Thyroid gland (tissue), 4 donors: ENCODE data around the gene CCDC3. TPM values are rescaled to one million over a fixed set of nuclear protein-coding genes. Genes with fewer than 3 reads are reported as not detected.
A peak's percentile ranks its signal among the peaks of the same experiment; 100 is the strongest.

Experiments used
- DNase-seq, 2 donors: peaks; one replicate each; pipeline ENCODE4 v3.0.0-alpha.2; 2019
- H3K27ac ChIP-seq, 3 donors: fragments of 200-600 bp; sonication (generic); 1 replicate in 2 of 3; 2 replicates in 1 of 3; pipeline ENCODE4 v1.5.1; 2016 to 2019; ENCODE audit warnings: mild to moderate bottlenecking in 1 of 3, moderate library complexity in 1 of 3
- H3K27me3 ChIP-seq: fragments of 200-600 bp; sonication (generic); one replicate; pipeline ENCODE4 v1.5.1; 2019
- H3K36me3 ChIP-seq, 2 donors: fragments of 200-600 bp; sonication (generic); one replicate each; pipeline ENCODE4 v1.5.1; 2016 to 2019
- H3K4me1 ChIP-seq, 2 donors: fragments of 200-600 bp; sonication (generic); one replicate each; pipeline ENCODE4 v1.5.1; 2017 to 2019
- H3K4me3 ChIP-seq, 3 donors: fragments of 200-600 bp; sonication (generic); replicated peaks in 1 of 3; 1 replicate in 2 of 3; 2 replicates in 1 of 3; pipeline ENCODE4 v1.5.1; 2016; ENCODE audit warnings: mild to moderate bottlenecking in 1 of 3
- H3K9me3 ChIP-seq: fragments of 200-600 bp; sonication (generic); one replicate; pipeline ENCODE4 v1.5.1; 2017
- POLR2A ChIP-seq, 2 donors: fragments of 450-650 bp; IDR thresholded peaks; one replicate each; pipeline ENCODE4 v1.6.1; 2017; ENCODE audit warnings: antibody characterized with exemption in 2 of 2, mild to moderate bottlenecking in 2 of 2, moderate library complexity in 1 of 2
- WGBS, 2 donors: methylation state at CpG; one replicate each; pipeline ENCODE4 v1.1.5; 2017; 5-methylcytosine and 5-hydroxymethylcytosine counted together
- intact Hi-C: fragments of 100-400 bp; cut with DNase I; formaldehyde crosslinking; loops from one replicate; pipeline ENCODE4 v1.15.1; 2023
- total RNA-seq, 4 donors: library from RNA; depleted of rRNA; stranded (reverse); fragments of >200 nt; gene quantifications; one replicate each; pipeline ENCODE4 v1.2.3, GENCODE V29; 2016
- TF ChIP-seq, protein P1 (sequence below), 6 experiments: fragments of 200-600 bp in 3 of 6; fragments of 450-650 bp in 3 of 6; sonication (generic) in 3 of 6; IDR thresholded peaks; one replicate each; pipeline ENCODE4 v1.5.1; 2016 to 2019; ENCODE audit warnings: antibody characterized with exemption in 6 of 6, mild to moderate bottlenecking in 2 of 6, inconsistent platforms in 1 of 6, moderate library complexity in 1 of 6

The CCDC3 gene
- total RNA-seq, 4 donors from 2014 or later, result 4.7 to 18.7 (median 7.3) TPM

DNA sequence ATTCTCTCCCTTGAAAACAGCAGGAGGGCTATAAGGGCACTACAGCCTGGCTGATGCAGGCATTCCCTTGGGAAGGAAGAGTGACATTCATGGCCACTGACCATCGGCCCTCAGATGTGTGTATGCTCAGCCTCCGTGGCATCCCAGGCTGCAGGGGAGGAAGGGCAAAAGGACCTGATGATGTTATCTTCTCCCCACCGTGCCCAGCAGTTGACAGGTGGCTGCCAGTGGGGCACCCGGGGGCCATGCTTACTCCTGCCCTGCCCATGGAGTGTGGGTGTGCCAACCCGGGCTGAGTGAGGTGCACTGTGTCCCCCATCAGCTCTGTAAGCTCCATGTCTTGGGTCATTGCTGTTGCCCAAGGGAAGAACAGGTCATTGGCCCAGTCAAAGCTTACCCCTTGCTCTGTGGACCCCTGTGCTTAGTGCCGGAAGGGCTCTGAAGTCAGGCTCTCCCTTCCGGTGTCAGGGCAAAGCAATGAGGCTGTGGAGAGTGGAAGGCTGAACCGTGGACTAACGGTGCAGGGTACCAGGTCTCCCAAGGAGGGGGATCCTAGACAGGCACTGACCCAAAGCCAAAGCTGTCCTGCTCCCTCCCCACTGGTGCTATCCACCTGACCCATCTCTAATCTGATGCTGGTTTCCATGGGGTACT is 92.2 kb downstream of the CCDC3 start:
- no peak for DNase-seq
- Histone ChIP-seq H3K36me3 (no peaks in the 10 kb centered on the region), H3K4me3 (no peak overlapping the region), H3K4me1 (no peaks in the 10 kb centered on the region), H3K27me3 (no peaks in the 10 kb centered on the region), H3K9me3 (no peaks in the 10 kb centered on the region), H3K27ac (no peak overlapping the region)
- WGBS, 2 donors, result 74 to 76% methylated on average over 3 to 9 of the region's 9 CpGs
- intact Hi-C loops, result loop anchor here (10.0 kb wide), 2 partner anchors 185 to 205 kb away; no protein-coding TSS in a partner anchor
- TF ChIP-seq POLR2A (IDR thresholded peaks at IDR 0.05), result no peak
- TF ChIP-seq, protein P1, sequence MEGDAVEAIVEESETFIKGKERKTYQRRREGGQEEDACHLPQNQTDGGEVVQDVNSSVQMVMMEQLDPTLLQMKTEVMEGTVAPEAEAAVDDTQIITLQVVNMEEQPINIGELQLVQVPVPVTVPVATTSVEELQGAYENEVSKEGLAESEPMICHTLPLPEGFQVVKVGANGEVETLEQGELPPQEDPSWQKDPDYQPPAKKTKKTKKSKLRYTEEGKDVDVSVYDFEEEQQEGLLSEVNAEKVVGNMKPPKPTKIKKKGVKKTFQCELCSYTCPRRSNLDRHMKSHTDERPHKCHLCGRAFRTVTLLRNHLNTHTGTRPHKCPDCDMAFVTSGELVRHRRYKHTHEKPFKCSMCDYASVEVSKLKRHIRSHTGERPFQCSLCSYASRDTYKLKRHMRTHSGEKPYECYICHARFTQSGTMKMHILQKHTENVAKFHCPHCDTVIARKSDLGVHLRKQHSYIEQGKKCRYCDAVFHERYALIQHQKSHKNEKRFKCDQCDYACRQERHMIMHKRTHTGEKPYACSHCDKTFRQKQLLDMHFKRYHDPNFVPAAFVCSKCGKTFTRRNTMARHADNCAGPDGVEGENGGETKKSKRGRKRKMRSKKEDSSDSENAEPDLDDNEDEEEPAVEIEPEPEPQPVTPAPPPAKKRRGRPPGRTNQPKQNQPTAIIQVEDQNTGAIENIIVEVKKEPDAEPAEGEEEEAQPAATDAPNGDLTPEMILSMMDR (IDR thresholded peaks at IDR 0.05), result no peak

GRCh38 chr10:12908773-12909172 is 92.7 kb downstream of the CCDC3 start:
- no peak overlapping the region for H3K4me3 ChIP-seq
- H3K36me3 ChIP-seq, result no peaks in the 10 kb centered on the region
- WGBS, 2 donors, result 95 to 98% methylated on average over 4 of the region's 4 CpGs
- DNase-seq, result no peak
- no peaks in the 10 kb centered on the region for H3K27me3 ChIP-seq
- H3K4me1 ChIP-seq, result no peaks in the 10 kb centered on the region
- intact Hi-C loops, result loop anchor here (10.0 kb wide), 2 partner anchors 186 to 204 kb away; no protein-coding TSS in a partner anchor
- H3K27ac ChIP-seq, result no peak overlapping the region
- TF ChIP-seq POLR2A (IDR thresholded peaks at IDR 0.05), result no peak
- TF ChIP-seq, protein P1 (IDR thresholded peaks at IDR 0.05), result no peak
- H3K9me3 ChIP-seq, result no peaks in the 10 kb centered on the region

DNA sequence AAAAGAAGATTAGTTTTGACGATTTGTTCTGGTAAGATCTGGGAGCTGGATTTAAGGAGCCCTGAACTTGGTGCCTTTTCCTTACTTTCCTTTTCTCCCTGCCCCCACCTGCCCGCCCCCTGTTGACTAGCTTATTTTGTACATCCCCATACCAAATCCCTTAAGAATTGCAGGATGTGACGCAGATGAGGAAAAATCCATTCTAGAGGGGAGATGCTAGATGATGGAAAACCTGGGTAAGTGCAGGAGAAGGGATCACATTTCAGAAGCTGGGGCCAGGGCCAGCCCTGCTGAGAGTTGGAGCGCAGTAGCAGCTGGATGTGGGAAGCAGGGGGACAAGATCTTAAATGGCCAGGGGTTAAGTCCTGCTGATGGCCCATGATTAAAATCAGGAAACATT is 93.9 kb downstream of the CCDC3 start:
- no peak for DNase-seq
- Histone ChIP-seq H3K9me3 (no peaks in the 10 kb centered on the region), H3K36me3 (no peaks in the 10 kb centered on the region), H3K27ac (peak overlapping the region in 1 of 3 donors; percentile 18), H3K4me1 (no peaks in the 10 kb centered on the region), H3K27me3 (no peaks in the 10 kb centered on the region), H3K4me3 (no peak overlapping the region)
- intact Hi-C loops, result loop anchor here (10.0 kb wide), 2 partner anchors 187 to 203 kb away; no protein-coding TSS in a partner anchor
- TF ChIP-seq POLR2A (IDR thresholded peaks at IDR 0.05), result no peak
- TF ChIP-seq, protein P1 (IDR thresholded peaks at IDR 0.05), result no peak
- WGBS, 2 donors, result 81 to 83% methylated on average over 4 of the region's 4 CpGs

GRCh38 chr10:12906051-12906541 is 95.4 kb downstream of the CCDC3 start:
- no peaks in the 10 kb centered on the region for H3K36me3 ChIP-seq
- TF ChIP-seq, protein P1 (IDR thresholded peaks at IDR 0.05), result no peak
- TF ChIP-seq POLR2A (IDR thresholded peaks at IDR 0.05), result no peak
- no peak overlapping the region for H3K4me3 ChIP-seq
- peak overlapping the region in 2 of 3 donors; percentile 9 to 54 for H3K27ac ChIP-seq
- no peaks in the 10 kb centered on the region for H3K27me3 ChIP-seq
- no peaks in the 10 kb centered on the region for H3K4me1 ChIP-seq
- no peaks in the 10 kb centered on the region for H3K9me3 ChIP-seq
- no peak for DNase-seq
- intact Hi-C loops, result loop anchor here (10.0 kb wide), 2 partner anchors 189 to 201 kb away; no protein-coding TSS in a partner anchor
- 73 to 83% methylated on average over 13 of the region's 13 CpGs for WGBS, 2 donors

DNA sequence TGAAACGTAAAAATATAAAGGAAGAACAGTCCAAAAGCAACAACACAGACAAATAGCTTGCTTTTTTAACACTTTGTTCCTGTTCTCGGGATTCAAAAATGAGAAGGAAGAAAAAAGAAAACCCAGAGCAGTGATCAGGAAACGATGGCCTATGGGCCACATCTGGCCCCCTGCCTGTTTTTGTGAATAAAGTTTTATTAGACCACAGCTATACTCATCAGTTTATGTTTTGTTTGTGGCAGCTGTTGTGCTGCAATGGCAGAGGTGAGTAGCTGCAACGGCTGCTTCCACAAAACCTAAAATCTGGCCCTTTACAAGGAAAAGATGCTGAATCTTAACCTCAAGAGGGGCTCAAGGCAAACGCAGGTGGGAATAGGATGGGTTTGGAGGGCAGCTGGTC is 96.4 kb downstream of the CCDC3 start:
- Histone ChIP-seq H3K9me3 (no peaks in the 10 kb centered on the region), H3K4me3 (no peak overlapping the region), H3K27me3 (no peaks in the 10 kb centered on the region), H3K27ac (no peak overlapping the region), H3K36me3 (no peaks in the 10 kb centered on the region), H3K4me1 (no peaks in the 10 kb centered on the region)
- intact Hi-C loops, result loop anchor here (10.0 kb wide), 2 partner anchors 190 to 200 kb away; no protein-coding TSS in a partner anchor
- WGBS, 2 donors, result 83% methylated on average over 5 of the region's 5 CpGs
- no peak for DNase-seq
- TF ChIP-seq, protein P1 (IDR thresholded peaks at IDR 0.05), result no peak
- TF ChIP-seq POLR2A (IDR thresholded peaks at IDR 0.05), result no peak
